GM18867 (cell line): ENCODE data around the gene NPIPB12.
A peak's percentile ranks its signal among the peaks of the same experiment; 100 is the strongest.
"Not testable (repeated sequence)": the region's sequence is repeated elsewhere in the genome, so short reads cannot be mapped to it uniquely, and the experiment has no call there.

Experiments
- ATAC-seq: cut with Tn5 transposase; IDR thresholded peaks from one replicate; pipeline ENCODE4 v1.9.1; 2021; ENCODE audit warnings: mild to moderate bottlenecking, moderate library complexity; ENCODE audit not compliant: unreplicated experiment

NPIPB12 gene

DNA sequence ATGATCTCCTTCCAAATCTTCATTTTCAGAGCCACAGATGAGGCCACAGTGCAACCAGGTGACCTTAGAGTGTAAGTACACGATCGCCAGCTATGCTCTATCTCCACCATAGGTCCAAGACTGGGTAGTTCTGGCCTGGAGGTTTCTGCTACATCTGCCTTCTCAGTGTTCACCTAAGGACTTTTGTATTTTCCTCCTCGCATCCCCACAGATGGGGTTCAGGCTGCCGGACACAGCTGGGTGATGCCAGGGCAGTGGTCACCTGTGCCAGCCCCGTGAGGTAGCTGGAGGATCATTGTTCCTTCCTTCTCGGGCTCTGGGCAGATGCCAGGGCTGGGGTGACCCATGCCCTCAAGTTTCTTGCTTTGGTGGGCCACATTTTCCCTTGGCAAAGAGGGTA is at the start of gene NPIPB12:
Gene NPIPB12 (minus strand): TSS at position 101 of the 400 bp plus-strand sequence.
- ATAC-seq = not testable (repeated sequence)

DNA sequence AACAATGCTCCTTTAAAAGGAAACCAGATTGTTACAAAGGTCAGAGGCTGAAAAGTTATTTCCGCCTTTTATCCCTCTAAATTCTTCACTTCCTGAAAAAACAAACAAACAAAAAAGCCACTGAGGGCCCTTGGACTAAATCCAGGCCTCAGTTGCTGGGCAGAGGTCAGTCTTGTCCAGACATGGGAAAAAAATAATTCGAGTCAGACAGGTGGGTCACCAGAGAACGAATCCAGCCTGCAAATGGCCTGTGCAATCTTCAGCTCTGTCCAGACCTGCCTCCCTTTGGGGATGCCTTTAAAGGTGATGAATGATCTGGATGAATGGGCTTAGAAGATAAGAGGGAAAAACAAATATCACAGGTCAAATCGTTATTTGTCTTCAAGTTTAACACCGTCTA is 15.3 kb upstream of the NPIPB12 start:
- ATAC-seq = not testable (repeated sequence)

DNA sequence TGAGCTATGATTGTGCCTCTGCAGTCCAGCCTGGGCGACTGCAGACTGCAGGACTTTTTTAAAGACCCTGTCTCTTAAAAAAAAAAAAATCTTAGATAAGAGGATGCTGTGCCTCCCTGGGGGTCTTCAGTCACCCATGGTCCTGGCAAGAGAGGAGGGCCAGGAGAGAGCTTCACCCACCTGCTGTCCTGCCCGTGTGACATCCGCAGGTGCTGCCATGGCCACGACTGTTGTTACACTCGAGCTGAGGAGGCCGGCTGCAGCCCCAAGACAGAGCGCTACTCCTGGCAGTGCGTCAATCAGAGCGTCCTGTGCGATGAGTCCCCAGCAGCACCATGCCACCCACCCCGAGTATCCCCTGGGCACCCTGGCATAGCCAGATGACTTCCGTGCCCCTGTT is 23.9 kb downstream of the NPIPB12 start:
- ATAC-seq = not testable (repeated sequence)

GRCh38 chr16:29472065-29472464 is 34.1 kb downstream of the NPIPB12 start:
- not testable (repeated sequence) for ATAC-seq

- not testable (repeated sequence) for ATAC-seq
Measured at GRCh38 chr16:29469660-29470059, 36.5 kb downstream of the NPIPB12 start.

- not testable (repeated sequence) for ATAC-seq
Measured at GRCh38 chr16:29467654-29468366, 38.4 kb downstream of the NPIPB12 start.

DNA sequence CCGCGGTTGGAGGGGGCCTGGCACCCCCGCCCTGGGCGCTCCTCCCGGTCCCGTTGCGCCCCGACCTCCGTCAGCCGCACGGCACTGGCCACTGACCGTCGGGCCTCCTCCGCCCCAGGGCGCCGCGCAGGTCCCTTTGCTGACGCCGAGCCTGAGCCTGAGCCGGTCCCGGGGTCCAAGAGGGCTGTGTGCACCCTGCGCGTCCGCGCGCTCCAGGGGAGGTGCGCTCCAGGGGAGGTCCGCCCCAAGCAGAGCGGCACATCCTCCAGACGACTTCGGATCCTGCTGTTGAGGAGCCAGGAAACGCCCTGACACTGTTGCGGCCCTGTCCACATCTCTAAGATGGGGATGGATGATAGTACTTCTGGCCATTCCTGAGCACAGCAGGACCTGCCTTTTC is 39.3 kb downstream of the NPIPB12 start:
- ATAC-seq = not testable (repeated sequence)

GRCh38 chr16:29465985-29466824 is 40.0 kb downstream of the NPIPB12 start:
- not testable (repeated sequence) for ATAC-seq

- not testable (repeated sequence) for ATAC-seq
Measured at GRCh38 chr16:29460647-29461030, 45.6 kb downstream of the NPIPB12 start.

DNA sequence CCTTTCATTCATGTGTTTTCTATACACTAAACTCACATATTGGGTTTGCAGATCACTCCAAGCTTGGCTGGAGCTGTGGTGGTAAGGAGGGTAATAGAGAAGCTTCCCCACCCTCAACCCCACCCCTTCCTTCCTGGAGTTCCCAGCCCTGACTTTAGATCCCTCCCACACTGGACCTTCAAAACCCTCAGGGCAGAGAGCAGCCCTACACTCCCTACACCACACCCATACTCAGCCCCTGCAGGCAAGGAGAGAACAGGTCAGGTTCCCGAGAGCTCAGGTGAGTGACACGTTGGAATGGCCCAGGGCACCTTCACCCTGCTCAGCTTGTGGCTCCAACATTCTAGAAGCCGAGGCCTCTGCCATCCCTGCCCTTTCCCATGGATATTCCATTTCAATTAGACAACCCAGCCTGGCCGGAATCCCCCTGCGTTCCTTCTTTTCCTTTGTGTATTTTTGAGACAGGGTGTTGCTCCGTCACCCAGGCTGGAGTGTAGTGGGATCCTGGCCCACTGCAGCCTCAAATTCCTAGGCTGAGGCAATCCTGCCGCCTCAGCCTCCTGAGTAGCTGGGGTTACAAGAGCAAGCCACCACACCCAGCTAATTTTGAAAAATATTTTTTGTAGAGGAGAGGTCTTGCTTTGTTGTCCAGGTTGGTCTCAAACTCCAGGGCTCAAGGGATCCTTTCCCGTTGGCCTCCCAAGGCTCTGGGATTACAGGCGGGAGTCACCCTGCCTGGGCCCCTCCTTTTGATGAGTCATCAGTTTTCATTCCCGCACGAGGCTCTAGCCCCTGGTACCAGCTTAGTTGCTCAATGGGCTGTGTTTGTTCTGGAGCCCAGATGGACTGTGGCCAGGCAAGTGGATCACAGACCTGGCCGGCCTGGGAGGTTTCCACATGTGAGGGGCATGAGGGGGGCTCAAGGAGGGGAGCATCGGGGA is 46.2 kb downstream of the NPIPB12 start, which contains the start of gene SULT1A4:
Gene SULT1A4 (plus strand): TSS at position 208 of the 941 bp plus-strand sequence. CDS start 1,473 bp downstream, outside the sequence.
- ATAC-seq = not testable (repeated sequence)

- ATAC-seq = not testable (repeated sequence)
Measured at GRCh38 chr16:29457660-29458059, 48.5 kb downstream of the NPIPB12 start.

GRCh38 chr16:29454828-29455227 is 51.4 kb downstream of the NPIPB12 start:
- ATAC-seq = peak; percentile 60

DNA sequence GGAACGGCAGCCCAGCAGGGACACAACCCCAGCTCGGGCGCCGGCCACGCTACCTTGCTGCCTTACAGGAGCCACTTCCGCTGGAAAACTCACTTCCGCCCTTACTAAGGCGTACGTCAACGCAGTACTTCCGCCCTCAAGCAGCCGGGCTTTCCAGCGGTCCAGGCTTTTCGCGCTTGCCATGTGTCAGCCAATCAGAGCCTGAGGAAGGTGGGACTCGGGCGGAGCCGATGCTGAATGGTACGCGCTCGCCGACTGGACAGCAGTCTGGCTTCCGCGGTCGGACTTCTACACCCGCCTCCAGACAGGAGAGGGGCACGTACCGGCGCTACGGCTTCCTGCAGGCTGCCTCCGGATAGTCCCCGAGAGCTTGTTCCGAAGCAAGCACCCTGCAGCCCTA is 51.9 kb downstream of the NPIPB12 start, which contains the start of the genes BOLA2 and SLX1B:
Gene BOLA2 (minus strand): TSS at position 83 of the 400 bp plus-strand sequence. CDS start 98 bp downstream, outside the sequence.
Gene SLX1B (plus strand): TSS at position 265 of the 400 bp plus-strand sequence.
- peak; percentile 85 for ATAC-seq

DNA sequence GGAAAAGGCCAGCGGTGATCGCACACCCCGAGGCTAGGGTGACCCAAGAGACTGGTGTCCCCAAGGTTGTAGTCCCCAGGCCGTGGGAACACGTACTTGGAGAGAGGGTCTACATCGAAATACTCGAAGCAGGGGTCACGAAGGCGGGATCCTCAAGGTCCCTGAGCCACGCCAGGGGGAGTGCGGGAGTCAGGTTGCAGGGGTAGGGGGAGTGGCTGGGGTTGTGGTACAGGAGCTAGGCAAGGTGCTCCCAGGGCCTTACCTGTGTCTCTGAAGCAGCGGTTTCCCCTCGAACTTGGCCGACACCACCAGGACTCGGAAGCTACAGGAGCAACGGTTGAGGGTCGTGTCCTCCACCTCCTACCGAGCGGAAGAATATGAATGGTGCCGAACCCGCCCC is 52.5 kb downstream of the NPIPB12 start:
- ATAC-seq = peak; percentile 7
